Peyer's patch (tissue), 4 donors: ENCODE measurements around the gene TTC22. TPM values are rescaled to one million over a fixed set of nuclear protein-coding genes. Genes with fewer than 3 reads are reported as not detected.

Experiments
- DNase-seq, 3 donors: peaks; one replicate each; pipeline ENCODE4 v3.0.0-alpha.2; 2017 to 2019
- H3K27ac ChIP-seq, 4 donors: fragments of 200-600 bp; sonication (generic); one replicate each; pipeline ENCODE4 v1.5.1; 2016 to 2019
- H3K27me3 ChIP-seq, 2 donors: fragments of 200-600 bp; sonication (generic); one replicate each; pipeline ENCODE4 v1.5.1; 2019
- H3K36me3 ChIP-seq, 3 donors: fragments of 200-600 bp; sonication (generic); one replicate each; pipeline ENCODE4 v1.5.1; 2016 to 2019
- H3K4me1 ChIP-seq, 4 donors: fragments of 200-600 bp; sonication (generic); one replicate each; pipeline ENCODE4 v1.5.1; 2016 to 2019
- H3K4me3 ChIP-seq, 4 donors: fragments of 200-600 bp; sonication (generic); 1 replicate in 3 of 4; 2 replicates in 1 of 4; pipeline ENCODE4 v1.5.1; 2016 to 2019; ENCODE audit warnings: mild to moderate bottlenecking in 1 of 4
- H3K9me3 ChIP-seq, 4 donors: fragments of 200-600 bp; sonication (generic); one replicate each; pipeline ENCODE4 v1.5.1; 2016 to 2019; ENCODE audit warnings: mild to moderate bottlenecking in 1 of 4
- POLR2A ChIP-seq, 2 donors: fragments of 450-650 bp; IDR thresholded peaks; one replicate each; pipeline ENCODE4 v1.5.1; 2017; ENCODE audit warnings: antibody characterized with exemption in 2 of 2, mild to moderate bottlenecking in 2 of 2, moderate library complexity in 2 of 2
- total RNA-seq, 4 donors: library from RNA; depleted of rRNA; stranded (reverse); fragments of >200 nt; gene quantifications; one replicate each; pipeline ENCODE4 v1.1.0, GENCODE V29; 2016
- TF ChIP-seq, protein P1 (sequence below), 6 experiments: fragments of 450-650 bp in 4 of 6; fragments of 200-600 bp in 2 of 6; sonication (generic) in 1 of 6; IDR thresholded peaks; one replicate each; pipeline ENCODE4 v1.5.1; 2017 to 2019; ENCODE audit warnings: antibody characterized with exemption in 6 of 6, mild to moderate bottlenecking in 3 of 6, moderate library complexity in 1 of 6

The TTC22 gene
- total RNA-seq, 4 donors from 2014 or later: 15.7 to 136 (median 102) TPM

- H3K27ac ChIP-seq: peak overlapping the region in 3 of 4 donors; percentile 82 to 93 (median 92)
- DNase-seq: peak in 2 of 3 donors; percentile 82 to 86
- H3K4me1 ChIP-seq: peaks cover 5 to 44% (median 10%) of the 10 kb centered on the region in 4 donors
- no peaks in the 10 kb centered on the region for H3K36me3 ChIP-seq
- no peaks in the 10 kb centered on the region for H3K9me3 ChIP-seq
- TF ChIP-seq, protein P1, sequence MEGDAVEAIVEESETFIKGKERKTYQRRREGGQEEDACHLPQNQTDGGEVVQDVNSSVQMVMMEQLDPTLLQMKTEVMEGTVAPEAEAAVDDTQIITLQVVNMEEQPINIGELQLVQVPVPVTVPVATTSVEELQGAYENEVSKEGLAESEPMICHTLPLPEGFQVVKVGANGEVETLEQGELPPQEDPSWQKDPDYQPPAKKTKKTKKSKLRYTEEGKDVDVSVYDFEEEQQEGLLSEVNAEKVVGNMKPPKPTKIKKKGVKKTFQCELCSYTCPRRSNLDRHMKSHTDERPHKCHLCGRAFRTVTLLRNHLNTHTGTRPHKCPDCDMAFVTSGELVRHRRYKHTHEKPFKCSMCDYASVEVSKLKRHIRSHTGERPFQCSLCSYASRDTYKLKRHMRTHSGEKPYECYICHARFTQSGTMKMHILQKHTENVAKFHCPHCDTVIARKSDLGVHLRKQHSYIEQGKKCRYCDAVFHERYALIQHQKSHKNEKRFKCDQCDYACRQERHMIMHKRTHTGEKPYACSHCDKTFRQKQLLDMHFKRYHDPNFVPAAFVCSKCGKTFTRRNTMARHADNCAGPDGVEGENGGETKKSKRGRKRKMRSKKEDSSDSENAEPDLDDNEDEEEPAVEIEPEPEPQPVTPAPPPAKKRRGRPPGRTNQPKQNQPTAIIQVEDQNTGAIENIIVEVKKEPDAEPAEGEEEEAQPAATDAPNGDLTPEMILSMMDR (IDR thresholded peaks at IDR 0.05): no peak
- TF ChIP-seq POLR2A (IDR thresholded peaks at IDR 0.05): peak in 1 of 2 donors; percentile 59
- H3K27me3 ChIP-seq: no peaks in the 10 kb centered on the region
- H3K4me3 ChIP-seq: peak overlapping the region in 2 of 4 donors; percentile 58 to 66
Observed at GRCh38 chr1:54798769-54799641, 2.1 kb downstream of the TTC22 start.

DNA sequence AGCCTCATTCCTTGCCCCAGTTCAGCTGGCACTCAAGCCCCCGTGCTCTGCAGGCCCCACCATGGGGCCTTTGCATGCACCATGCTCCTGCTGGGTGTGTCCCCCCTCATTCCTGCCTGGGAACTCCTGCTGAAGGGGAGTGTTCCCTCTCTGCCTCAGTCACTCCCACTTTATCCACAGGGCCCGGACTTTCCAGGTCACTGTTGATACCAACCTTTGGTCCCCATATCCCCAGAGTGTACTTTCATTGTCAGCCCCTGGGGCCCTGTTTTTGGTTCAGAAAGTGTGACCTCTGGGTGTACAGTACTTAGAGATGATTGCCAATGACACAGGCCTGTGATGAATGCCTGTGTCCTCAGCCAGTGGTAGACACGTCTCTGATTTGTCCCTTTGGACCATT is 2.9 kb downstream of the TTC22 start:
- H3K9me3 ChIP-seq: no peaks in the 10 kb centered on the region
- no peaks in the 10 kb centered on the region for H3K27me3 ChIP-seq
- peak overlapping the region in 2 of 4 donors; percentile 58 to 66 for H3K4me3 ChIP-seq
- DNase-seq: peak in 2 of 3 donors; percentile 70 to 72
- TF ChIP-seq, protein P1 (IDR thresholded peaks at IDR 0.05): peak in 3 of 6 experiments; percentile 37 to 44 (median 42)
- no peak for TF ChIP-seq POLR2A (IDR thresholded peaks at IDR 0.05)
- peak overlapping the region in 3 of 4 donors; percentile 57 to 93 (median 92) for H3K27ac ChIP-seq
- H3K36me3 ChIP-seq: no peaks in the 10 kb centered on the region
- H3K4me1 ChIP-seq: peaks cover 5 to 47% (median 13%) of the 10 kb centered on the region in 4 donors

- no peaks in the 10 kb centered on the region for H3K27me3 ChIP-seq
- TF ChIP-seq, protein P1 (IDR thresholded peaks at IDR 0.05): no peak
- TF ChIP-seq POLR2A (IDR thresholded peaks at IDR 0.05): no peak
- peak in 1 of 3 donors; percentile 15 for DNase-seq
- peak overlapping the region in 3 of 4 donors; percentile 57 to 93 (median 92) for H3K27ac ChIP-seq
- peaks cover 0 to 2% (median 0%) of the 10 kb centered on the region in 4 donors for H3K9me3 ChIP-seq
- H3K4me3 ChIP-seq: no peak overlapping the region
- H3K36me3 ChIP-seq: peaks cover 0 to 5% (median 0%) of the 10 kb centered on the region in 3 donors
- H3K4me1 ChIP-seq: peaks cover 4 to 57% (median 13%) of the 10 kb centered on the region in 4 donors
Observed at GRCh38 chr1:54796902-54797301, 4.2 kb downstream of the TTC22 start.

GRCh38 chr1:54795841-54796468 is 5.2 kb downstream of the TTC22 start:
- H3K27ac ChIP-seq: peak overlapping the region in 3 of 4 donors; percentile 75 to 93 (median 92)

GRCh38 chr1:54795356-54795665 is 5.8 kb downstream of the TTC22 start:
- peaks cover 0 to 14% (median 0%) of the 10 kb centered on the region in 3 donors for H3K36me3 ChIP-seq
- peaks cover 0 to 3% (median 0%) of the 10 kb centered on the region in 4 donors for H3K9me3 ChIP-seq
- peaks cover 0 to 54% (median 9%) of the 10 kb centered on the region in 4 donors for H3K4me1 ChIP-seq
- H3K27me3 ChIP-seq: no peaks in the 10 kb centered on the region
- peak overlapping the region in 3 of 4 donors; percentile 75 to 93 (median 92) for H3K27ac ChIP-seq
- TF ChIP-seq POLR2A (IDR thresholded peaks at IDR 0.05): no peak
- TF ChIP-seq, protein P1 (IDR thresholded peaks at IDR 0.05): no peak
- peak in 1 of 3 donors; percentile 55 for DNase-seq
- H3K4me3 ChIP-seq: no peak overlapping the region

More at GRCh38 chr1:54795841-54796468, 5.2 kb downstream of the TTC22 start:
- H3K36me3 ChIP-seq: peaks cover 0 to 8% (median 0%) of the 10 kb centered on the region in 3 donors
- H3K4me3 ChIP-seq: peak overlapping the region in 1 of 4 donors; percentile 5
- peaks cover 0 to 57% (median 12%) of the 10 kb centered on the region in 4 donors for H3K4me1 ChIP-seq
- TF ChIP-seq POLR2A (IDR thresholded peaks at IDR 0.05): no peak
- TF ChIP-seq, protein P1 (IDR thresholded peaks at IDR 0.05): no peak
- peak in 2 of 3 donors; percentile 74 to 88 for DNase-seq
- no peaks in the 10 kb centered on the region for H3K27me3 ChIP-seq
- H3K9me3 ChIP-seq: peaks cover 0 to 3% (median 0%) of the 10 kb centered on the region in 4 donors
